Measurements from ENCODE around the gene PRIM2. TPM values are rescaled to one million over a fixed set of nuclear protein-coding genes. Genes with fewer than 3 reads are reported as not detected.
A peak's percentile ranks its signal among the peaks of the same experiment; 100 is the strongest.
"Not testable (repeated sequence)": the region's sequence is repeated elsewhere in the genome, so short reads cannot be mapped to it uniquely, and the experiment has no call there.

Gene PRIM2
- total and polyA plus RNA-seq, 2 donors (not counting 1 experiment from before 2014, with no cell fraction given): 28.0 to 59.9 TPM

GRCh38 chr6:57535121-57535520, 217.7 kb downstream of the PRIM2 start:
- not testable (repeated sequence) for H3K4me1 ChIP-seq (ENCODE audit: control insufficient read depth, extremely low read depth, insufficient read depth, low read length); H3K27ac ChIP-seq (ENCODE audit: insufficient read depth, low read length); H3K4me2 ChIP-seq (ENCODE audit: extremely low read depth, insufficient read depth, low read length); H3K27me3 ChIP-seq (ENCODE audit: control insufficient read depth, insufficient read depth, low read length); H3K4me3 ChIP-seq (replicated peaks in 1 of 4; ENCODE audit: control extremely low read depth in 1 of 4, insufficient read depth in 1 of 4, low read depth in 3 of 4, low read length in 4 of 4); H2AFZ ChIP-seq (ENCODE audit: low read length); DNase-seq (ENCODE audit: low read depth in 2 of 2); H3K79me2 ChIP-seq (ENCODE audit: control insufficient read depth, insufficient read depth, low read length); H3K9me3 ChIP-seq (ENCODE audit: control insufficient read depth, insufficient read depth, low read depth, low read length); H4K20me1 ChIP-seq (ENCODE audit: control insufficient read depth, extremely low read depth, insufficient read depth, low read length); H3K36me3 ChIP-seq (ENCODE audit: control insufficient read depth, insufficient read depth, low read length); H3K9ac ChIP-seq (ENCODE audit: insufficient read depth, low read length)

GRCh38 chr6:57535994-57536393, 218.6 kb downstream of the PRIM2 start:
- H3K79me2 ChIP-seq (ENCODE audit: control insufficient read depth, insufficient read depth, low read length); H3K36me3 ChIP-seq (ENCODE audit: control insufficient read depth, insufficient read depth, low read length); H3K4me3 ChIP-seq (replicated peaks in 1 of 4; ENCODE audit: control extremely low read depth in 1 of 4, insufficient read depth in 1 of 4, low read depth in 3 of 4, low read length in 4 of 4); H3K9ac ChIP-seq (ENCODE audit: insufficient read depth, low read length); H4K20me1 ChIP-seq (ENCODE audit: control insufficient read depth, extremely low read depth, insufficient read depth, low read length); H3K4me1 ChIP-seq (ENCODE audit: control insufficient read depth, extremely low read depth, insufficient read depth, low read length); H3K27ac ChIP-seq (ENCODE audit: insufficient read depth, low read length); H3K27me3 ChIP-seq (ENCODE audit: control insufficient read depth, insufficient read depth, low read length); H2AFZ ChIP-seq (ENCODE audit: low read length); H3K4me2 ChIP-seq (ENCODE audit: extremely low read depth, insufficient read depth, low read length); H3K9me3 ChIP-seq (ENCODE audit: control insufficient read depth, insufficient read depth, low read depth, low read length): not testable (repeated sequence)
- peak; percentile 32 to 50 for TF ChIP-seq CTCF (conservative IDR thresholded peaks at IDR 0.05 in 1 of 2, IDR thresholded peaks at IDR 0.05 in 1 of 2; ENCODE audit: low read depth in 1 of 2, low read length in 2 of 2)
- peak; percentile 35 to 67 for DNase-seq (ENCODE audit: low read depth in 2 of 2)

DNA sequence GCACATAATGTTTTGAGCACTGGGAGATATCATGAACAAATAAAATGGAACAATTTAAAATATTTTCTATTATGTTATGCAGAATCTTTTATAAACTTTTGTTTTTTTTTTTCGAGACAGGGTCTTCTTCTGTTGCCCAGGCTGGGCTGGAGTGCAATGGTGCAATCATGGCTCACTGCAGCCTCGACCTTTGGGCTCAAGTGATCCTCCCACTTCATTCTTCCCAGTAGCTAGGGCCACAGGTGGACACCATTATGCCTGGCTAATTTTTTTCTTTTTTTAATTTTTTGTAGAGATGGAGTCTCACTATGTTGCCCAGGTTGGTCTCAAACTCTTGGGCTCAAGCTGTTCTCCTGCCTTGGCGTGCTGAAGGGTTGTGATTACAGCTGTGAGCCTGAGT, 220.5 kb downstream of the PRIM2 start:
- not testable (repeated sequence) for H2AFZ ChIP-seq (ENCODE audit: low read length); H3K9ac ChIP-seq (ENCODE audit: insufficient read depth, low read length); H3K4me2 ChIP-seq (ENCODE audit: extremely low read depth, insufficient read depth, low read length); H3K36me3 ChIP-seq (ENCODE audit: control insufficient read depth, insufficient read depth, low read length); H3K4me1 ChIP-seq (ENCODE audit: control insufficient read depth, extremely low read depth, insufficient read depth, low read length); H3K79me2 ChIP-seq (ENCODE audit: control insufficient read depth, insufficient read depth, low read length); H3K27me3 ChIP-seq (ENCODE audit: control insufficient read depth, insufficient read depth, low read length); H3K27ac ChIP-seq (ENCODE audit: insufficient read depth, low read length); DNase-seq (ENCODE audit: low read depth in 2 of 2); H3K9me3 ChIP-seq (ENCODE audit: control insufficient read depth, insufficient read depth, low read depth, low read length); H3K4me3 ChIP-seq (replicated peaks in 1 of 4; ENCODE audit: control extremely low read depth in 1 of 4, insufficient read depth in 1 of 4, low read depth in 3 of 4, low read length in 4 of 4); H4K20me1 ChIP-seq (ENCODE audit: control insufficient read depth, extremely low read depth, insufficient read depth, low read length)

DNA sequence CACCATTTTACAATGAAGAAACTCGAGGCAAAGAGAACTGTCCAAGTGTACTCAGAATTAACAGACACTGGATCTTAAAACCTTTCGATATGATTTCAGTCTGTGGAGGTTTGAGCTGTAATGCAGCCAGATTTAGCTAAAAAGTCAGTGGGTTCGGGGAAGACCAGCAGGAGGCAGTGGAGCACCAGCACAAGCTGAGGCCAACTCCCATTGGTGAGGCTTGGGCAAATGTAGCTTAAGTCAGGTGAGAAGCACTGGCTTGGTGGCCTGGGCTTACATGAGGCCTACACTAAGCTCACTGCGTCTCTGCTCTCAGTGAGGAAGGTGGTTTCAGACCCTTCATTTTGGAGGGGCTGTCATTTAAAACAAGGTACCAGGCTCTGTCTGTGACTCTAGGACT, 234.5 kb downstream of the PRIM2 start:
- H4K20me1 ChIP-seq (ENCODE audit: control insufficient read depth, extremely low read depth, insufficient read depth, low read length); H3K36me3 ChIP-seq (ENCODE audit: control insufficient read depth, insufficient read depth, low read length); H3K9me3 ChIP-seq (ENCODE audit: control insufficient read depth, insufficient read depth, low read depth, low read length); DNase-seq (ENCODE audit: low read depth in 2 of 2); H3K4me2 ChIP-seq (ENCODE audit: extremely low read depth, insufficient read depth, low read length); H3K4me3 ChIP-seq (replicated peaks in 1 of 4; ENCODE audit: control extremely low read depth in 1 of 4, insufficient read depth in 1 of 4, low read depth in 3 of 4, low read length in 4 of 4); H3K9ac ChIP-seq (ENCODE audit: insufficient read depth, low read length); H3K4me1 ChIP-seq (ENCODE audit: control insufficient read depth, extremely low read depth, insufficient read depth, low read length); H3K27ac ChIP-seq (ENCODE audit: insufficient read depth, low read length); H3K27me3 ChIP-seq (ENCODE audit: control insufficient read depth, insufficient read depth, low read length); H3K79me2 ChIP-seq (ENCODE audit: control insufficient read depth, insufficient read depth, low read length); H2AFZ ChIP-seq (ENCODE audit: low read length): not testable (repeated sequence)

DNA sequence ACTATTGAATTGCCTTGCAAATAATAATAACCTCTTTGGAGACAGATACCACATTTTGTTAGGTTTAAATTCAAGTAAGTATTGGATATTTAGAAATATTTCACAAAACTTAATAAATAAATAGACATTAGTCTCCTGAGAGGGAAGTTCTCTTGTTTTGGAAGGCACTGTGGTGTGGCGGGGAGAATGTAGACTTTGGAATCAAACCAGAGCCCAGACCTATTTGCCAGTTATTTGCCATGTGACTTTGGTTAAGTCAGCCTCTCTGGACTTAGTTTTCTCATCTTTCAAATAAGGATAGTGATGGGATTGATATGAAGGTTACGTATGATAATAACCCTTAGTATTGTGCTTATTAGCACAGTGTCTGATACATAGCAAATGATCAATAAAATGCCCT, 240.4 kb downstream of the PRIM2 start:
- not testable (repeated sequence) for H3K27me3 ChIP-seq (ENCODE audit: control insufficient read depth, insufficient read depth, low read length); DNase-seq (ENCODE audit: low read depth in 2 of 2); H3K9ac ChIP-seq (ENCODE audit: insufficient read depth, low read length); H3K79me2 ChIP-seq (ENCODE audit: control insufficient read depth, insufficient read depth, low read length); H3K4me2 ChIP-seq (ENCODE audit: extremely low read depth, insufficient read depth, low read length); H3K4me1 ChIP-seq (ENCODE audit: control insufficient read depth, extremely low read depth, insufficient read depth, low read length); H3K4me3 ChIP-seq (replicated peaks in 1 of 4; ENCODE audit: control extremely low read depth in 1 of 4, insufficient read depth in 1 of 4, low read depth in 3 of 4, low read length in 4 of 4); H3K9me3 ChIP-seq (ENCODE audit: control insufficient read depth, insufficient read depth, low read depth, low read length); H2AFZ ChIP-seq (ENCODE audit: low read length); H4K20me1 ChIP-seq (ENCODE audit: control insufficient read depth, extremely low read depth, insufficient read depth, low read length); H3K27ac ChIP-seq (ENCODE audit: insufficient read depth, low read length); H3K36me3 ChIP-seq (ENCODE audit: control insufficient read depth, insufficient read depth, low read length)

DNA sequence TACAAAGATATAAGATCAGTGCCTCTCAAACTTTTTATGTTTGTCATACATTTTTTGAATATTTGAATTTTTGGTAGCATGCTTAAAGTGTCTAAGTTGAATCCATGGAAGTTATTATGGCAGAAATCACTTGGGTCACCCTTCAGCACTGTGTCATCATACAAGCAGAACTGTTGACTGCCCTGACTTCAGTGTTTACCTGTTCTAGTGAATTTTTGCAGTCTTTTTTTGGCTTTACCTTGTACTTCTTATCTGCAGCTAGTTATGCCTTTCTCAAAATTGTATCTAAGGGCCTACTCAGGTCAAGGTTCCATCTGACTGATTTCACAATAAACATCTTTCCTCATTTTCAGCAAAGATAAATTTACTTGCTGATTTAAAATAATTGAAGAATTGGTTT, 241.7 kb downstream of the PRIM2 start:
- H3K27me3 ChIP-seq (ENCODE audit: control insufficient read depth, insufficient read depth, low read length); H2AFZ ChIP-seq (ENCODE audit: low read length); H4K20me1 ChIP-seq (ENCODE audit: control insufficient read depth, extremely low read depth, insufficient read depth, low read length); H3K4me1 ChIP-seq (ENCODE audit: control insufficient read depth, extremely low read depth, insufficient read depth, low read length); DNase-seq (ENCODE audit: low read depth in 2 of 2); H3K9ac ChIP-seq (ENCODE audit: insufficient read depth, low read length); H3K4me2 ChIP-seq (ENCODE audit: extremely low read depth, insufficient read depth, low read length); H3K4me3 ChIP-seq (replicated peaks in 1 of 4; ENCODE audit: control extremely low read depth in 1 of 4, insufficient read depth in 1 of 4, low read depth in 3 of 4, low read length in 4 of 4); H3K79me2 ChIP-seq (ENCODE audit: control insufficient read depth, insufficient read depth, low read length); H3K27ac ChIP-seq (ENCODE audit: insufficient read depth, low read length); H3K36me3 ChIP-seq (ENCODE audit: control insufficient read depth, insufficient read depth, low read length); H3K9me3 ChIP-seq (ENCODE audit: control insufficient read depth, insufficient read depth, low read depth, low read length): not testable (repeated sequence)

All from fibroblast of lung (primary cell).